ENCODE results near the gene INSC.

Gene INSC

DNA sequence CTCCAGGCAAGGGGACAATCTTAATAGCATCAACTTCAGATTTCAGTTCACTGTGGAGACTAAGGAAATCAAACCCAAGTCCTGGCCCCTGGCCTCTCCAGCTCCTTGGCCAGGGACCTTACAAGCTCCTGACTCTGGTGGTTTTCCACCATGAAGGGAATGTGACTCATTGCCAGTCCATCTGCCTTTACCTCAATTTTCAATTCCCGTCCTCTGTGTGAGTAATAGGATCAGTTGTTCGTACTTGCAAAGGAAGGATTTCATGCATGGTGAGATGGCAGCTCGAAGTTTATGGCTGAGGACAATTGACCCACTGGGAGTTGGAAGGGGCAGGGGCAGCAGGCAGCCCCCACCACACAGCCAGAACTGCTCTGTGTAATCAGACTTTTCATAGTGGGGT is 42.5 kb downstream of the INSC start:
- no peak for FAIRE-seq
- no peak for DNase-seq (ENCODE audit: insufficient read length, low spot score)
- TF ChIP-seq PAX5 (IDR thresholded peaks at IDR 0.05; ENCODE audit: insufficient read depth, low read length, severe bottlenecking) (no peak), POLR2A (IDR thresholded peaks at IDR 0.05; ENCODE audit: low read depth, low read length) (no peak), TAF1 (IDR thresholded peaks at IDR 0.05; ENCODE audit: low read depth, low read length) (no peak), POU2F2 (IDR thresholded peaks at IDR 0.05; ENCODE audit: low read depth, low read length) (no peak), POLR2AphosphoS5 (IDR thresholded peaks at IDR 0.05; ENCODE audit: low read depth, low read length) (no peak), SPI1 (IDR thresholded peaks at IDR 0.05; ENCODE audit: low read depth, low read length) (no peak)

GRCh38 chr11:15157606-15158137 is 42.9 kb downstream of the INSC start:
- DNase-seq (ENCODE audit: insufficient read length, low spot score) (no peak), FAIRE-seq (no peak)

GRCh38 chr11:15158351-15159015 is 43.8 kb downstream of the INSC start:
- FAIRE-seq: no peak
- no peak for DNase-seq (ENCODE audit: insufficient read length, low spot score)
- TF ChIP-seq TAF1 (IDR thresholded peaks at IDR 0.05; ENCODE audit: low read depth, low read length) (no peak), POLR2A (IDR thresholded peaks at IDR 0.05; ENCODE audit: low read depth, low read length) (no peak), POLR2AphosphoS5 (IDR thresholded peaks at IDR 0.05; ENCODE audit: low read depth, low read length) (no peak), PAX5 (IDR thresholded peaks at IDR 0.05; ENCODE audit: insufficient read depth, low read length, severe bottlenecking) (no peak), POU2F2 (IDR thresholded peaks at IDR 0.05; ENCODE audit: low read depth, low read length) (no peak), SPI1 (IDR thresholded peaks at IDR 0.05; ENCODE audit: low read depth, low read length) (no peak)

More at GRCh38 chr11:15157606-15158137, 42.9 kb downstream of the INSC start:
- TF ChIP-seq POLR2A (IDR thresholded peaks at IDR 0.05; ENCODE audit: low read depth, low read length) (no peak), POLR2AphosphoS5 (IDR thresholded peaks at IDR 0.05; ENCODE audit: low read depth, low read length) (no peak), SPI1 (IDR thresholded peaks at IDR 0.05; ENCODE audit: low read depth, low read length) (no peak), POU2F2 (IDR thresholded peaks at IDR 0.05; ENCODE audit: low read depth, low read length) (no peak), PAX5 (IDR thresholded peaks at IDR 0.05; ENCODE audit: insufficient read depth, low read length, severe bottlenecking) (no peak)

DNA sequence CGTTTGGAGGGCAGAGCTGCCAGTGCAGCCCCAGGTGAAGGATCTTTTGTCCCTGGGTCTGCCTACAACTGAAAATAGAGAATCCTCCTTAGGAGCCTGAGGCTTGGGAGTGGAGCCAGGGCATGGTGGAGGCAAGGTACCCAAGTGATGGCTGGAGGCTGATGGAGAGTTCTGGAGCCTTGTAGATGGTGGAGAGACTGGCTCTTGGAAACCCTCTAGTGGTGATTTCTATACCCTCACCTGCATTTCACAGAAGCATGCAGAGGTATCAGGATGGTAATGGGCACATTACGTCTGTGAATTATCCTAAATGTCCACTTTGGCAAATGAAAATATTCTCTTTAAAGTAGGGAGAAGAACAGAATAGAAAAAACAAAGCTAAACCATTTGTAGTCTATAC is 44.4 kb downstream of the INSC start:
- no peak for FAIRE-seq
- peak; percentile 18 for DNase-seq (ENCODE audit: insufficient read length, low spot score)
- TF ChIP-seq SPI1 (IDR thresholded peaks at IDR 0.05; ENCODE audit: low read depth, low read length) (no peak), POLR2A (IDR thresholded peaks at IDR 0.05; ENCODE audit: low read depth, low read length) (no peak), POU2F2 (IDR thresholded peaks at IDR 0.05; ENCODE audit: low read depth, low read length) (no peak), PAX5 (IDR thresholded peaks at IDR 0.05; ENCODE audit: insufficient read depth, low read length, severe bottlenecking) (no peak), POLR2AphosphoS5 (IDR thresholded peaks at IDR 0.05; ENCODE audit: low read depth, low read length) (no peak), TAF1 (IDR thresholded peaks at IDR 0.05; ENCODE audit: low read depth, low read length) (no peak)

- DNase-seq (ENCODE audit: insufficient read length, low spot score) (no peak), FAIRE-seq (no peak)
- TF ChIP-seq SPI1 (IDR thresholded peaks at IDR 0.05; ENCODE audit: low read depth, low read length) (no peak), TAF1 (IDR thresholded peaks at IDR 0.05; ENCODE audit: low read depth, low read length) (no peak)
Measured at GRCh38 chr11:15161790-15162189, 47.1 kb downstream of the INSC start.

DNA sequence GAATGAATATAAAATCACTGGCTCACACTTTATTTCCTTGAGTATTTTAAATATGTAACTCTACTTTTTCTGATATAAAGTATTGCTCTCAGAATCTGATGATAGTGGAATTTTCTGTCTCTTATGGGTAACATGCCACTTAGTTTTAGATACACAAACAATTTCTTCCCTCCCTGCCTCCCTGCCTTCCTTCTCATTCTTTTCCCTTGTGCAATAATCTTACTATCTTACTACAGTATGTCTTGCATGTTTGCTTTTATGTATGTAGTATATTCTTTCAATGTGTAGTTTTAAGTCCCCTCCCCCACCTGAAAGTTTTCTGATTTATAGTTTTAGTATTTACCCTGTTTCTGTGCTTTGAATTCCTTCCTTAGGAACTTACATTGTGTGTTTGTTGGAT is 48.4 kb downstream of the INSC start:
- no peak for TF ChIP-seq SPI1 (IDR thresholded peaks at IDR 0.05; ENCODE audit: low read depth, low read length)
- no peak for TF ChIP-seq POLR2AphosphoS5 (IDR thresholded peaks at IDR 0.05; ENCODE audit: low read depth, low read length)
- FAIRE-seq: no peak
- no peak for DNase-seq (ENCODE audit: insufficient read length, low spot score)

DNA sequence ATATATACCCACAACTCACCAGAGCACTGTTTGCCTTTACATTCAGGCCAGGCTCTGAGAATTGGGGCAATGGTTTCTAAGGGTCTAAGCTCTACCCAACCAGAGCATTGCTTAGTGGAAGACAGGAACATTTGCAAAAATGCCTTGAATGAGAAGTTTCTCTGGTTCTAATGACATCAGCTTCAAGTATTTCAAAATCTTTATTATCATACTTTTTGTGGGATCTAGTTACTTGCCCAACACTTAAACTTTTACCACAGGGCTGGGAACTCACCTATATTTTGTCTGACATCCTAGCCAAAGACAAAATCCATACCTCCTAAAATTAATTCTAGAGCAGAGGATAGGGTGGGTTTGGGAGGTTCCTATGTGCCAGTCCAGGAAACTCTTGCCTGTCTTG is 51.5 kb downstream of the INSC start:
- no peak for TF ChIP-seq POLR2A (IDR thresholded peaks at IDR 0.05; ENCODE audit: low read depth, low read length)
- no peak for TF ChIP-seq POLR2AphosphoS5 (IDR thresholded peaks at IDR 0.05; ENCODE audit: low read depth, low read length)
- no peak for TF ChIP-seq PAX5 (IDR thresholded peaks at IDR 0.05; ENCODE audit: insufficient read depth, low read length, severe bottlenecking)
- no peak for TF ChIP-seq SPI1 (IDR thresholded peaks at IDR 0.05; ENCODE audit: low read depth, low read length)
- no peak for TF ChIP-seq POU2F2 (IDR thresholded peaks at IDR 0.05; ENCODE audit: low read depth, low read length)
- no peak for TF ChIP-seq TAF1 (IDR thresholded peaks at IDR 0.05; ENCODE audit: low read depth, low read length)
- FAIRE-seq (no peak), DNase-seq (ENCODE audit: insufficient read length, low spot score) (no peak)

DNA sequence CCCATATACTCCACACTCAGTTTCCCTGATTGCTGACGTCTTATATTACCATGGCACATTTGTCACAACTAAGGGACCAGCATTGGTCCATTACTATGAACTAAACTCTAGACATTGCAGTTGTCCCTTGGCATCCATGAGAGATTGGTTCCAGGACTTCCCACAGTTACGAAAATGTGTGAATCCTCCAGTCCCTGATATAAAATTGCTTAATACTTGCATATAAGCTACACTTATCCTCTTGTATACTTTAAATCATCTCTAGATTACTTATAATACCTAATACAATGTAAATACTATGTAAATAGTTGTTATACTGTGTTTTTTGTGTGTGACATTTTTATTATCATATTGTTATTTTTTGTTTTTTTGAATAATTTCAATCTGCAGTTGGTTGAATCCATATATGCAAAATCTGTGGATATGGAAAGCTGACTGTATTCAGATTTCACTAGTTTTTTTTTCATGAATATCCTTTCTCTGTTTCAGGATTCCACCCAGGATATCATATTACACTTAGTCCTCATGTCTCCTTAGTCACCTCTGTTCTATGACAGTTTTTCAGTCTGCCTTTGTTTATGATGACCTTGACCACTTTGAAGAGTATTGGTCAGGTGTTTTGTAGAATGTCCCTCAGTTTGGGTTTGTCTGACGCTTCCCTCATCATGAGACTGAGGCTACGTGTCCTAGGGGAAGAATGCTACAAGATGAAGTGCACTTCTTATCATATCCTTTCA is 55.3 kb downstream of the INSC start:
- DNase-seq (ENCODE audit: insufficient read length, low spot score) (no peak), FAIRE-seq (no peak)
- no peak for TF ChIP-seq TAF1 (IDR thresholded peaks at IDR 0.05; ENCODE audit: low read depth, low read length)
- no peak for TF ChIP-seq SPI1 (IDR thresholded peaks at IDR 0.05; ENCODE audit: low read depth, low read length)
- TF ChIP-seq POLR2AphosphoS5 (IDR thresholded peaks at IDR 0.05; ENCODE audit: low read depth, low read length): no peak
- no peak for TF ChIP-seq PAX5 (IDR thresholded peaks at IDR 0.05; ENCODE audit: insufficient read depth, low read length, severe bottlenecking)
- TF ChIP-seq POU2F2 (IDR thresholded peaks at IDR 0.05; ENCODE audit: low read depth, low read length): no peak
- no peak for TF ChIP-seq POLR2A (IDR thresholded peaks at IDR 0.05; ENCODE audit: low read depth, low read length)

DNA sequence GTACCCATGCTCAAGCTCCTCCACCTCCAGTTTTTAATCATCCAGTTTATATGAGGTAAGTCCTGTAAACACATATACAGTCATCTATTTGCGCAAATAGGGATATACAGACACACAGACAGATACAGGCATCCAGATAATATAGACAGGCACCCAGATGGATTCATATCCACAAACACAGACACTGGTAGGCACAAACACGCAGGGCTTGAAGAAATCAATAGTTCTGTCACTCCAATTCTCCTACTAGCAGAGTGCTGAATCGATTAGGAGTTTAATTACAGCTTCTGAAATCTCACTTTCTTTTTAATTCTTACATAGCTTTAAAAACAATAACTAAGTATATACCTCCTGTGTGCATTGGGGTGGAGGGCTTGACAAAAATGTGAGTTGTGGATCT is 56.0 kb downstream of the INSC start:
- TF ChIP-seq POLR2A (IDR thresholded peaks at IDR 0.05; ENCODE audit: low read depth, low read length) (no peak), PAX5 (IDR thresholded peaks at IDR 0.05; ENCODE audit: insufficient read depth, low read length, severe bottlenecking) (no peak), POLR2AphosphoS5 (IDR thresholded peaks at IDR 0.05; ENCODE audit: low read depth, low read length) (no peak), SPI1 (IDR thresholded peaks at IDR 0.05; ENCODE audit: low read depth, low read length) (no peak), POU2F2 (IDR thresholded peaks at IDR 0.05; ENCODE audit: low read depth, low read length) (no peak), TAF1 (IDR thresholded peaks at IDR 0.05; ENCODE audit: low read depth, low read length) (no peak)
- no peak for DNase-seq (ENCODE audit: insufficient read length, low spot score)
- no peak for FAIRE-seq

Data from GM12891 (cell line).